SJSA1 (cell line): Measurements from ENCODE around the gene ADARB2. TPM values are rescaled to one million over a fixed set of nuclear protein-coding genes. Genes with fewer than 3 reads are reported as not detected.
"Not testable (repeated sequence)": the region's sequence is repeated elsewhere in the genome, so short reads cannot be mapped to it uniquely, and the experiment has no call there.

Experiments
- DNase-seq, 2 experiments: peaks; one replicate each; pipeline ENCODE4 v3.0.0-alpha.2; 2015 to 2020; ENCODE audit warnings: low spot score in 2 of 2, low read depth in 1 of 2
- H3K27ac ChIP-seq: fragments of 250-450 bp; sonication (Bioruptor Pico); 2 replicates; pipeline ENCODE4 v1.5.1; 2020; ENCODE audit warnings: mild to moderate bottlenecking, moderate library complexity
- H3K27me3 ChIP-seq: fragments of 250-450 bp; sonication (Bioruptor Pico); replicated peaks from 2 replicates; pipeline ENCODE4 v1.5.1; 2020; ENCODE audit warnings: mild to moderate bottlenecking, moderate library complexity
- H3K36me3 ChIP-seq: fragments of 250-450 bp; sonication (Bioruptor Pico); 2 replicates; pipeline ENCODE4 v1.5.1; 2020; ENCODE audit warnings: mild to moderate bottlenecking
- H3K4me1 ChIP-seq: fragments of 250-450 bp; sonication (Bioruptor Pico); replicated peaks from 2 replicates; pipeline ENCODE4 v1.6.1; 2021; ENCODE audit warnings: mild to moderate bottlenecking
- H3K4me3 ChIP-seq: fragments of 250-450 bp; sonication (Bioruptor Pico); 2 replicates; pipeline ENCODE4 v1.5.1; 2020; ENCODE audit warnings: mild to moderate bottlenecking
- H3K9me3 ChIP-seq: fragments of 250-450 bp; sonication (Bioruptor Pico); replicated peaks from 2 replicates; pipeline ENCODE4 v1.5.1; 2020; ENCODE audit warnings: mild to moderate bottlenecking
- total RNA-seq: library from RNA; depleted of rRNA; stranded (reverse); fragments of >200 nt; shearing (Covaris generic); gene quantifications from 2 replicates; pipeline ENCODE4 v1.2.3, GENCODE V29; 2014

The ADARB2 gene
- total RNA-seq, 1 experiment from 2014 or later, result not detected

DNA sequence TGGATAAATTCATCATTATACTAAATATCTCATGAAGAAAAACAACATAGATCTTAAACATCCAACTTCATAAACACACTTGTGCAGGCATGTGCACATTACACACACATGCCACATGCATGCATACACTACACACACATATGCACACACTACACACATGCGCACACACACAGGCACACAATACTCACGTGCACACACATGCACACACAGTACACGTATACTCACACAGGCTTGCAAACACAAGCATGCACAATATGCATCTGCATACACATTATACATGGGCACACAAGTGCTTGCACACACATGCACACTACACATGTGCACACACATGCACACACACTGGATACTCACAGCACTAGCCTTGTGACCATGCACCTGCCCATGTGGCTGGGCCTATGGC is 105.2 kb downstream of the ADARB2 start:
- Histone ChIP-seq H3K4me1 (no peaks in the 10 kb centered on the region), H3K9me3 (no peaks in the 10 kb centered on the region), H3K27ac (no peak overlapping the region), H3K4me3 (no peak overlapping the region), H3K36me3 (no peaks in the 10 kb centered on the region), H3K27me3 (peaks cover 3% of the 10 kb centered on the region)
- no peak for DNase-seq

DNA sequence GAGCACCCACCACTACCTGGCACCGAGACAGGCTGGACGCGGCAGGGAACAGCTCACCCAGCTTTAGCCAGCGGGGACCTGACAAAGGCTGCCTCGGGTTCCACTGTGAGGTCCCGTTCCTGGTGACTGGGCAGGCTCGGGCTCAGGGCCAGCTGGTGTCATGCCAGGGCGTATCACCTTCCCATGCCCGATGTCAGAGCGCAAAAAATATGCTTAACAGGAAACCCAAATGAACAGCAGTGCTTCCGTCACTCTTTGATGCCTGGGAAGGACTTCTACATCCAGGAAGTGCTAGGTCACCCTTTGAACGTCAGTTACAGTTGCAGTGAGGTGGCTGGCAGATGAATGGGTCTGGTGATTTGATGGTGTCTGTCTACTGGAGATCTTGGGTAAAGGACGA is 106.0 kb downstream of the ADARB2 start:
- Histone ChIP-seq H3K27ac (no peak overlapping the region), H3K9me3 (no peaks in the 10 kb centered on the region), H3K4me3 (no peak overlapping the region), H3K27me3 (no peaks in the 10 kb centered on the region; the same call in 1 of the 2 replicates), H3K36me3 (no peaks in the 10 kb centered on the region), H3K4me1 (no peaks in the 10 kb centered on the region)
- DNase-seq, result no peak

DNA sequence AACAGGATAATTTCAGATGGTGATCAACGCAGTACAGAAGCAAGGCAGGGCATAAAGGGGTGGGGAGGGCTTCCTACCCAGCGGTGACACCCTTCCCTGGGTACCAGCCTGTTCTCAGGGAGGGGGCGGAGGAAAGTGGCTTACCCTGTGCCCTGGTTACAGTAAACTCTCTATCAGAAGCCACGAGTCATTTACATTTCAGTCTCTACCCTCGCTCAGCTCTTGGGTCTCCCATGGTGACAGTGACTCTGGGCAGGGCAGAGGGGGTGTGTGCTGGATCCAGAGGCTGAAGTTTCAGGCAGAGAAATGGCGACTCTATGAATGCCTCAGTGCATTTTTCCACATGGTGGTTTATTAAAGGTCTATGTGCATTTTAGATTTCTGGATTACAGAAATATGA is 107.0 kb downstream of the ADARB2 start:
- DNase-seq, result no peak
- H3K27me3 ChIP-seq, result no peaks in the 10 kb centered on the region
- no peak overlapping the region for H3K4me3 ChIP-seq
- no peaks in the 10 kb centered on the region for H3K9me3 ChIP-seq
- no peak overlapping the region for H3K27ac ChIP-seq
- H3K36me3 ChIP-seq, result no peaks in the 10 kb centered on the region
- no peaks in the 10 kb centered on the region for H3K4me1 ChIP-seq

DNA sequence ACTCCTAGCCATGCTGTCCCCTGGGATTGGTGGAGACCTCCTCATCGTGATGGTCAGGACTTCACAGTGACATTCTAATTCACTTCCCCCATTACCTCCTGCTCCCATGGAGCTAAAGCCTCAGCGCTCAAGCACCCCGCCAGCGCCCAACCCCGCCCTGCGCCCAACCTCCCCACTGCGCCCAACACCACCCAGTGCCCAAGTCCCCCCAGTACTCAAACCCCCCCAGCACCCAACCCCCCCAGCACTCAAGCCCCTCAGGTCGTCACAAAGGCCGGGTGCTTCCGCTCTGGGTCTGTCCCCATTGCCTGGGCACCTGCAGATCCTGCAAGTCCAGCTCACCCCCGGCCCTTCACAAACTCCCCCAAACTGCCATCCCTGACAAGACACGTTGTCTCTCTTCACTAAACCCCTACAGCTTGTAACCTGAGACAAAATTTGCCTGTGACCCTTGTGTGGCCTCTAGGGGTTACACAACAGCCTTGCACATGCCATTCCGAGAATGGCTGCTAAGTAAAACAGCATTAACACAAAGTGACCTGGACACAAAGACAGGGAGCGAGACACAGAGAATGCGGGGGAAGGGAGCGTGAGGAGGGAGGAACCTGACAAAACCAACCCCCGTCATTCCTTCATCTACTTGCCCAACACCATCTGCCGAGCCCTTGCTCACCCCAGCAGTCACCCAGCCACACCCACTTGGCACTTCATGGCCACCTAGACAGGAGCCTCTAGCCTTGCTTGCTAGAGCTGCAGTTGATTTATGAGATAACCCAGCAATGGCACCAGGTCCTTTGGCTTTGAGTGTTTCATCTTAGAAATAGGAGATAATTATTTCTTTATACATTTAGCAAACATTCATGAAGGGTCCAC is 107.8 kb downstream of the ADARB2 start:
- Histone ChIP-seq H3K4me3 (no peak overlapping the region), H3K9me3 (no peaks in the 10 kb centered on the region), H3K36me3 (no peaks in the 10 kb centered on the region), H3K27ac (no peak overlapping the region), H3K4me1 (no peaks in the 10 kb centered on the region), H3K27me3 (no peaks in the 10 kb centered on the region)
- peak in 1 of 2 experiments; percentile 31 for DNase-seq

DNA sequence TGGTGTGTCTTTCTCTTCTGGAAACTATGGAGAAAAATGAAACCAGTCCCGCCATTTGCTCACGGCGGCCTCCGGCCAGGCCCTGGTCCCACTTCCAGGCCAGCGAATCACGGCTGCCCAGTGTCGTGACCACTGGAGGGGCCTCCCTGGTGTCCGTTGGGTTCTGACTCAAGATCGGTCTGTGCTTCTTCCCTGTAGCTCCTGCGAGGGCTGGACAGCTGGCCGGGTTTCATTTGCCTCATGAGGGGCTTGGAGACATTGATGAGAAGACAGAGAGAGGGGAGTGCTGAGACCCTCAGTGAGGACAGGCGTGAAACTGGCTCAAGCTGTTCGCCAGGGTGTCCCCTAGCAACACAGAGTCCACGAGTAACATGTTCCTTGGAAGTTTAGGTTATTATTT is 108.6 kb downstream of the ADARB2 start:
- no peaks in the 10 kb centered on the region for H3K9me3 ChIP-seq
- no peaks in the 10 kb centered on the region for H3K36me3 ChIP-seq
- no peak overlapping the region for H3K27ac ChIP-seq
- H3K4me3 ChIP-seq, result no peak overlapping the region
- no peaks in the 10 kb centered on the region for H3K4me1 ChIP-seq
- DNase-seq, result peak in 1 of 2 experiments; percentile 28
- H3K27me3 ChIP-seq, result no peaks in the 10 kb centered on the region

DNA sequence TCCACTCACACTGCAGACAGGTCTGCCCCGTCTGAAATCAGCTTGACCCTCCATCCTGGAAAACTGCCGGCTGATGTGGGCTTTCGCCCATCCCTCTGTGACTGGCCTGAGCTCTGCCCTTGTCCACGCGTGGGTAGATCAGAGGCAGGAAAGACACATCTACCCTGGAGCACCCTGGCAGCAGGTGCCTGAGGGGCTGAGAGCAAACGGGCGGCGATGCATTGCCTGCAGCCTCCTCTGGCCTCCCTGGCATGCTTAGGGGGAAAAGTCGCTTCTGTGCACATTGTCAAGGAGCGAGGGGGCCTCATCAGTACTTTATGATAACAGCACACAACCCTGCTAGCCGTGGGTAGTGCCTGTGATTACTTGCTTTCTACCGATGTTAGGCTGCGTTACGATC is 109.4 kb downstream of the ADARB2 start:
- Histone ChIP-seq H3K27me3 (no peaks in the 10 kb centered on the region), H3K27ac (no peak overlapping the region), H3K36me3 (no peaks in the 10 kb centered on the region), H3K4me1 (no peaks in the 10 kb centered on the region), H3K9me3 (no peaks in the 10 kb centered on the region), H3K4me3 (no peak overlapping the region)
- DNase-seq, result no peak

DNA sequence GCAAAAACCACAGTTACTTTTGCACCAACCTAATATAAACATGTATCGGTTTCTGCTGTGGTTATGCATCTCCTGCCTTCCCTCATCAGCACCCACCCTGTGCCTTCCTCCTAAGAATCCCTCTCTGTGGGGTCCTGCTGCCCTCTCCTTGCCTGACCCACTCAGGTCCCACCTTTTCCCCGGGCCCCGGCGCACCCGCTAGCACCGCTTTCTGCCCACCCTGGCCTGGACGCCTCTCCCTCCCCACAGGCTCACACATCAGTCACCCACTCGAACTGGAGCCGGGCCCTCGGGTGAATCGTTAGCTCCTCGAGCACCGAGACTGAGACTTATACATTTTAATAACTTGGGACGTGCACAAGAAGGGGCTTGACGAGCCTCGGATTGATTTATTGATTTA is 110.5 kb downstream of the ADARB2 start:
- peak in 1 of 2 experiments; percentile 33 for DNase-seq
- Histone ChIP-seq H3K4me1 (no peaks in the 10 kb centered on the region), H3K9me3 (no peaks in the 10 kb centered on the region)

DNA sequence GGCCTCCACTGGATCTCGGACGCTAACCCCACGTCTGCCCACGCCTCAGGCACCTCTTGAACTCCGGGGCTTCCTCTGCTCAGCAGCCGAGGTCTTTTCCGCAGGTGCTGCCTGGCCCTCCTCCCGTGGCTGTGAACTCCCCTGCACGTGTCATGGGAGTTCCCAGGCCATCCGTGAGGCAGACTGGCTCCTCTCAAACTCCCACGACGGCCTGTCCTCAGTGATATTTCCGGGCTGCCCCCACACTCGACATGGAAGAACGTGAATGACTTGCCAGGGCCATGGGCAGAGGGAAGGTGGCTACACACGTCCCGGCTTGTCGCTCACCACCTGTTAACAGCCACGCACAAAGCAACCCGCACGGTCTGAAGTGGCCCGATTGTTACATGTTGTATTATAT is 110.9 kb downstream of the ADARB2 start:
- H3K4me1 ChIP-seq, result no peaks in the 10 kb centered on the region
- H3K9me3 ChIP-seq, result no peaks in the 10 kb centered on the region
- H3K36me3 ChIP-seq, result no peaks in the 10 kb centered on the region
- H3K27ac ChIP-seq, result no peak overlapping the region
- H3K27me3 ChIP-seq, result no peaks in the 10 kb centered on the region
- no peak overlapping the region for H3K4me3 ChIP-seq
- DNase-seq, result no peak

More for the DNA sequence above, 110.5 kb downstream of the ADARB2 start:
- no peak overlapping the region for H3K4me3 ChIP-seq
- no peaks in the 10 kb centered on the region for H3K36me3 ChIP-seq
- H3K27ac ChIP-seq, result no peak overlapping the region
- no peaks in the 10 kb centered on the region for H3K27me3 ChIP-seq

DNA sequence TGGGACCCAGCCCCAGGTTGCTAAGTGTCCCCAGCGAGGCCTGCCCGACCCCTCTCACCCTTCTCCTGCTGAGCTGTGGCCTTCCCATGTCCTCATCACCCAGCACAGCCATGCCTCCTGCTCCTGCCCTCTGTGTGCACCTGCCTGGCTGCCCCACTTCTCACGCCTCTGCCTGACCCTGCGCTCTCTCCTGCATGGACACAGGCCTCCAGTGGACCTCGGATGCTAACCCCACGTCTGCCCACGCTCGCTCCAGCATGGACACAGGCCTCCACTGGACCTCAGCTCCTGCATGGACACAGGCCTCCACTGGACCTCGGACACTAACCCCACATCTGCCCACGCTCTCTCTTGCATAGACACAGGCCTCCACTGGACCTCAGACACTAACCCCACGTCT is 111.6 kb downstream of the ADARB2 start:
- no peaks in the 10 kb centered on the region for H3K9me3 ChIP-seq
- no peaks in the 10 kb centered on the region for H3K36me3 ChIP-seq
- no peaks in the 10 kb centered on the region for H3K4me1 ChIP-seq
- H3K27me3 ChIP-seq, result no peaks in the 10 kb centered on the region
- peak in 1 of 2 experiments; percentile 36 for DNase-seq
- H3K4me3 ChIP-seq, result no peak overlapping the region
- H3K27ac ChIP-seq, result no peak overlapping the region

DNA sequence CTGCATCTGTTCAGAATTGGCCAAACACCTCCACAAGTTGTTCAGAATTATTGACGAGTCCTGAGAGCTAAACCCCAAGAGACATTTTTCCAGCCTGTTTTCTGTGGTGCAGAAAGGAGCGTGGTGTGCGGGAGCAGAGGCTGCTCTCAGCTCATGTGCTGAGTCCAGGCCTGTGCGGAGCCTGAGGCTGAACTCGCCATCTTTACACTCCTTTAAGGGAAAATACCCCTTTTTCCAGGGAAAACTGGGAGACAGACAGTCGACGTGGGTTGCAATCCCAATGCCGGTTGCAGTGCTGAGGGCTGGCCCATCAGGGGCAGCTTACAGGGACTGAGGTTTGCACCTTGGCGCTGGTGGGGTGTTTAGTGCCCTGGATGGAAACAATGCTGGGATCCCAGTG is 112.2 kb downstream of the ADARB2 start:
- Histone ChIP-seq H3K36me3 (no peaks in the 10 kb centered on the region), H3K27me3 (no peaks in the 10 kb centered on the region), H3K4me1 (no peaks in the 10 kb centered on the region), H3K9me3 (no peaks in the 10 kb centered on the region), H3K27ac (no peak overlapping the region), H3K4me3 (no peak overlapping the region)
- peak in 1 of 2 experiments; percentile 25 for DNase-seq

DNA sequence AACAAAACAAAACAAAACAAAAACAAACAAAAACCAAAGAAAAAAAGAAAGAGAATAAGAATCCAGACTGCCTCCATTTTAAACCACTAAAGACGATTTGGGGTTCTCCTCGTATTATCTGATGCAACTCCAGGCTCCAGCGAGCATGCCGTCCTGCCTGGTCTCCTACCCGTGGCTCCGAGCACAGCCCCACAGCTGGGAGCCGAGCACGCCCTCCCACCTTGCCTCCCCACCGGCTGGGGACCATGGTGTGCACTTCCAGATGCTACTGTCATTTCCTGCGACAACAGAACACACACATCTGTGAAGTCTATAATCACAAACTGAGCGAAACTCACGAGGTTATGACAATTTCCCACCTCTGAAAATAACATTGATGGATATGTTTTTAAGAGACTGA is 113.1 kb downstream of the ADARB2 start:
- Histone ChIP-seq H3K4me1 (no peaks in the 10 kb centered on the region), H3K9me3 (no peaks in the 10 kb centered on the region), H3K4me3 (no peak overlapping the region), H3K27ac (no peak overlapping the region), H3K27me3 (no peaks in the 10 kb centered on the region), H3K36me3 (no peaks in the 10 kb centered on the region)
- DNase-seq, result peak in 1 of 2 experiments; percentile 16

DNA sequence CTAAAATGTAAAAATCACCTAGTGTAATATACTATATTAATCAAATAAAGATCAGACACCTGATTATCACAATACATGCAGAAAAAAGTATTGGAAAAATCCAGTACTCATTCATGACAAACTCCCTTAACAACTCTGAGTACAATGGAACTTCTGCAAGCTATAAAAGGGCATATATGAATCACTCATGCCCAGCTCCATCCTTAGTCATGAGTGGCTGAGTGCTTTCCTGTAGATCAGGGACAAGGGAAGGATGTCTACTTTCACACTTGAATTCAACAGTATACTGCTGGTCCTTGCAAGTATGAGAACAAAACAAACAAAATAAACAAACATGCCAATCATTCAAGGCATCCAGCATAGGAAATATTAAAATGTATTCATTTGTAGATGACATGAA is 116.5 kb downstream of the ADARB2 start:
- Histone ChIP-seq H3K4me1 (no peaks in the 10 kb centered on the region), H3K27ac (no peak overlapping the region), H3K27me3 (no peaks in the 10 kb centered on the region), H3K9me3 (no peaks in the 10 kb centered on the region), H3K36me3 (no peaks in the 10 kb centered on the region), H3K4me3 (no peak overlapping the region)
- no peak for DNase-seq

DNA sequence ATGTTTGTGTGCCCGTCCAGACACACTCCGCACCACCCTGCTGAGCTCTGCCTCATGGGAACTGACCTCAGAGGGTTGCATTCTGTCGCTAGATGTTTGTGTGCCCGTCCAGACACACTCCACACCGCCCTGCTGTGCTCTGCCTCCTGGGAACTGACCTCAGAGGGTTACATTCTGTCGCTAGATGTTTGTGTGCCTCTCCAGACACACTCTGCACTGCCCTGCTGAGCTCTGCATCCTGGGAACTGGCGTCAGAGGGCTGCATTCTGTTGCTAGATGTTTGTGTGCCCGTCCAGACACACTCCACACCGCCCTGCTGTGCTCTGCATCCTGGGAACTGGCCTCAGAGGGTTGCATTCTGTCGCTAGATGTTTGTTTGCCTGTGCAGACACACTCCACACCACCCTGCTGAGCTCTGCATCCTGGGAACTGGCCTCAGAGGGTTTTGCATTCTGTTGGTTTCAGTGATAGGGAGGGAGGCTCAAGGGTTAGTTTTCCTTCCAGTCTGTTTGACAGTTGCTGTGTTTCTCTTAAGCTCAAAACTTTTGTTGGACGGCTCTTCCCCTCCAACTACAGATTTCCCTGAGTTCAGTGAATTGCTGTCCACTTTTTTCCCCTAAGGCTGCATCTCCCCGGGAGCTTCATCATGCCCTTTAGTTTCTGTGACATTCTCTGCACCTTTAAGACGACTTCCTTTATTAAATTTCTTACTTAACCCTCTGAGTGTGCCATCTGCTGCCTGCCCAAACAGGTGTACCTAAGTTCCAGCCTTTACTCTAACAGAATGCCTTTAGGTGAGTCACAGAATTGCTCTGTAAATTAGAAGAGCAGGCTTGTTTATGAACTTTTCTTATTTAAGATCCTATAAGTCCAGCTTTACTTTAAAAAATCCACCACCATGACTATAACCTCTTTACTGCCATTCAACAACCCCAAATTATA is 119.7 kb downstream of the ADARB2 start:
- not testable (repeated sequence) for H3K36me3 ChIP-seq, H3K4me3 ChIP-seq, H3K27ac ChIP-seq, DNase-seq, H3K4me1 ChIP-seq, H3K9me3 ChIP-seq, H3K27me3 ChIP-seq

DNA sequence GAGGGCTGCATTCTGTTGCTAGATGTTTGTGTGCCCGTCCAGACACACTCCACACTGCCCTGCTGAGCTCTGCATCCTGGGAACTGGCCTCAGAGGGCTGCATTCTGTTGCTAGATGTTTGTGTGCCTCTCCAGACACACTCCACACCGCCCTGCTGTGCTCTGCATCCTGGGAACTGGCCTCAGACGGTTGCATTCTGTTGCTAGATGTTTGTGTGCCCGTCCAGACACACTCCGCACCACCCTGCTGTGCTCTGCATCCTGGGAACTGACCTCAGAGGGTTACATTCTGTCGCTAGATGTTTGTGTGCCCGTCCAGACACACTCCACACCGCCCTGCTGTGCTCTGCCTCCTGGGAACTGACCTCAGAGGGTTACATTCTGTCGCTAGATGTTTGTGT is 120.6 kb downstream of the ADARB2 start:
- not testable (repeated sequence) for H3K36me3 ChIP-seq, DNase-seq

More for the DNA sequence above, 120.6 kb downstream of the ADARB2 start:
- peaks cover 16% of the 10 kb centered on the region for H3K27me3 ChIP-seq
- not testable (repeated sequence) for H3K4me3 ChIP-seq, H3K9me3 ChIP-seq, H3K27ac ChIP-seq, H3K4me1 ChIP-seq
